ENCODE data around the gene SNIP1.
"Not testable (repeated sequence)": the region's sequence is repeated elsewhere in the genome, so short reads cannot be mapped to it uniquely, and the experiment has no call there.

The SNIP1 gene

GRCh38 chr1:37533317-37534093 lies 20.6 kb downstream of the SNIP1 start:
- DNase-seq (ENCODE audit: low read depth) = no peak
- TF ChIP-seq MYC (IDR thresholded peaks at IDR 0.05; ENCODE audit: low read depth, low read length) (no peak), CTCF (IDR thresholded peaks at IDR 0.05; ENCODE audit: low read depth, low read length) (no peak), POLR2A (IDR thresholded peaks at IDR 0.05; ENCODE audit: extremely low read depth, insufficient read length) (no peak)
- TF ChIP-seq, protein P1, sequence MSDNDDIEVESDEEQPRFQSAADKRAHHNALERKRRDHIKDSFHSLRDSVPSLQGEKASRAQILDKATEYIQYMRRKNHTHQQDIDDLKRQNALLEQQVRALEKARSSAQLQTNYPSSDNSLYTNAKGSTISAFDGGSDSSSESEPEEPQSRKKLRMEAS (IDR thresholded peaks at IDR 0.05; ENCODE audit: low read depth, low read length) = no peak
- H3K4me3 ChIP-seq (ENCODE audit: low read depth, low read length) = no peak overlapping the region

DNA sequence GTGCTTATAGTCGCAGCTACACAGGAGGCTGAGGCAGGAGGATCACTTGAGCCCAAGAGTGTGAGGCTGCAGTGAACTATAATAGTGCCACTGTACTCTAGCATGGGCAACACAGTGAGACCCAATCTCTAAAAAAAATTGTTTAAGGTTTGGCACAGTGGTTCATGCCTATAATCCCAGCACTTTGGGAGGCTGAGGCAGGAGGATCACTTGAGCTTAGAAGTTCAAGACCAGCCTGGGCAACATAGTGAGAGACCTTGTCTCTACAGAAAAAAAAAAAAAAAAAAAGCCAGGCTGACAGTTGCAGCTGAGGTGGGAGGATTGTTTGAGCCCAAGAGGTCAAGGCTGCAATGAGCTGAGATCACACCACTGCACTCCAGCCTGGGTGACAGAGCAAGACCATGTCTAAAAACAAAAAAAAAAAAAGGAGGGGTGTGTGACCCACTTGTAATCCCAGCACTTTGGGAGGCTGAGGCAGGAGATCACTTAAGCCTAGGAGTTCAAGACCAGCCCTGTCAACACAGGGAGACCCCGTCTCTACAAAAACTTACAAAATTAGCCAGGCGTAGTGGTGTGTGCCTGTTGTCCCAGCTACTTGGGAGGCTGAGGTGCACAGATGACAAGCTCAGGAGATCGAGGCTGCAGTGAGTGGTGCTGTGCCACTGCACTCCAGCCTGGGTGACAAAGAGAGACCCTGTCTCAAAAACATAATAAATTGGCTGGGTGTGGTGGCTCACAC lies 21.5 kb downstream of the SNIP1 start:
- not testable (repeated sequence) for DNase-seq (ENCODE audit: low read depth); H3K4me3 ChIP-seq (ENCODE audit: low read depth, low read length)

GRCh38 chr1:37529888-37530287 lies 24.2 kb downstream of the SNIP1 start:
- not testable (repeated sequence) for H3K4me3 ChIP-seq (ENCODE audit: low read depth, low read length); DNase-seq (ENCODE audit: low read depth)

GRCh38 chr1:37519613-37520012 lies 34.5 kb downstream of the SNIP1 start:
- TF ChIP-seq, protein P1 (IDR thresholded peaks at IDR 0.05; ENCODE audit: low read depth, low read length) = no peak
- TF ChIP-seq POLR2A (IDR thresholded peaks at IDR 0.05; ENCODE audit: extremely low read depth, insufficient read length) (no peak), CTCF (IDR thresholded peaks at IDR 0.05; ENCODE audit: low read depth, low read length) (no peak), MYC (IDR thresholded peaks at IDR 0.05; ENCODE audit: low read depth, low read length) (no peak)
- no peak for DNase-seq (ENCODE audit: low read depth)
- H3K4me3 ChIP-seq (ENCODE audit: low read depth, low read length) = no peak overlapping the region

- DNase-seq (ENCODE audit: low read depth); H3K4me3 ChIP-seq (ENCODE audit: low read depth, low read length): not testable (repeated sequence)
Measured at GRCh38 chr1:37518929-37519328, 35.2 kb downstream of the SNIP1 start.

DNA sequence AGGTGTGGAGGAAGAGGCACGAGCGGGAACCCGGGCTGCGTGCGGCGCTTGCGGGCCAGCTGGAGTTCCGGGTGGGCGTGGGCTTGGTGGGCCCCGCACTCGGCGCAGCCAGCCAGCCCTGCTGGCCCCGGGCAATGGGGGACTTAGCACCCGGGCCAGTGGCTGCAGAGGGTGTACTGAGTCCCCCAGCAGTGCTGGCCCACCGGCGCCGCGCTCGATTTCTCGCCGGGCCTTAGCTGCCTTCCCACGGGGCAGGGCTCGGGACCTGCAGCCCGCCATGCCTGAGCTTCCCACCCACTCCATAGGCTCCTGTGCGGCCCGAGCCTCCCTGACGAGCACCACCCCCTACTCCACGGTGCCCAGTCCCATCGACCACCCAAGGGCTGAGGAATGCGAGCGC lies 35.9 kb downstream of the SNIP1 start:
- not testable (repeated sequence) for H3K4me3 ChIP-seq (ENCODE audit: low read depth, low read length); DNase-seq (ENCODE audit: low read depth)

GRCh38 chr1:37517569-37517968 lies 36.5 kb downstream of the SNIP1 start:
- TF ChIP-seq, protein P1 (IDR thresholded peaks at IDR 0.05; ENCODE audit: low read depth, low read length) = no peak
- TF ChIP-seq POLR2A (IDR thresholded peaks at IDR 0.05; ENCODE audit: extremely low read depth, insufficient read length) (no peak), MYC (IDR thresholded peaks at IDR 0.05; ENCODE audit: low read depth, low read length) (no peak), CTCF (IDR thresholded peaks at IDR 0.05; ENCODE audit: low read depth, low read length) (no peak)
- H3K4me3 ChIP-seq (ENCODE audit: low read depth, low read length) = no peak overlapping the region
- DNase-seq (ENCODE audit: low read depth) = no peak

- no peak for TF ChIP-seq POLR2A (IDR thresholded peaks at IDR 0.05; ENCODE audit: extremely low read depth, insufficient read length)
- DNase-seq (ENCODE audit: low read depth) = no peak
- H3K4me3 ChIP-seq (ENCODE audit: low read depth, low read length) = peak overlapping the region; percentile 61
Measured at GRCh38 chr1:37515185-37516034, 38.7 kb downstream of the SNIP1 start.
